GM12872 (cell line): ENCODE measurements around the gene LTK.

Experiments used
- CTCF ChIP-seq: IDR thresholded peaks from 3 replicates; pipeline ENCODE4 v1.5.1; 2011; ENCODE audit warnings: low read depth, mild to moderate bottlenecking, low read length, moderate library complexity; ENCODE audit not compliant: insufficient read depth

The LTK gene

GRCh38 chr15:41494922-41495735 is 18.5 kb downstream of the LTK start:
- TF ChIP-seq CTCF: no peak

- 0 out of 3 replicates have a peak, but pooled peaks have one; percentile 7 for TF ChIP-seq CTCF
These were observed 19.3 kb downstream of the LTK start for GRCh38 chr15:41494190-41494921.

GRCh38 chr15:41493902-41494189 is 19.8 kb downstream of the LTK start:
- TF ChIP-seq CTCF: no peak

- no peak for TF ChIP-seq CTCF
These were observed 20.3 kb downstream of the LTK start, which contains the start of gene ITPKA for GRCh38 chr15:41493205-41493901. Gene ITPKA, plus strand, starts transcription at chr15:41493874. Its CDS starts 54 bp downstream, at chr15:41493928.

- TF ChIP-seq CTCF: no peak
These were observed 20.9 kb downstream of the LTK start for GRCh38 chr15:41492597-41493204.

- no peak for TF ChIP-seq CTCF
These were observed 21.7 kb downstream of the LTK start for GRCh38 chr15:41491889-41492288.

- TF ChIP-seq CTCF: no peak
These were observed 23.3 kb downstream of the LTK start for GRCh38 chr15:41490355-41490754.
